ENCODE measurements around the gene PCLO. TPM values are rescaled to one million over a fixed set of nuclear protein-coding genes. Genes with fewer than 3 reads are reported as not detected.

PCLO gene
- polyA plus RNA-seq, 3 donors, result not detected

GRCh38 chr7:83119026-83119382, 43.7 kb downstream of the PCLO start:
- Histone ChIP-seq H3K4me3 (replicated peaks in 1 of 3; ENCODE audit: low read depth in 2 of 3, low read length in 3 of 3) (no peak overlapping the region), H2AFZ (ENCODE audit: insufficient read depth, low read depth, low read length, poor library complexity, severe bottlenecking) (no peak overlapping the region), H3K36me3 (replicated peaks in 1 of 2; ENCODE audit: control insufficient read depth in 1 of 2, insufficient read depth in 2 of 2, low read length in 2 of 2) (no peaks in the 10 kb centered on the region), H3K27ac (ENCODE audit: low read depth in 1 of 2, low read length in 2 of 2) (no peak overlapping the region), H4K20me1 (ENCODE audit: insufficient read depth, low read length) (no peaks in the 10 kb centered on the region), H3K79me2 (ENCODE audit: insufficient read depth, low read length) (no peaks in the 10 kb centered on the region), H3K4me1 (ENCODE audit: control insufficient read depth in 1 of 2, insufficient read depth in 2 of 2, low read length in 2 of 2) (no peaks in the 10 kb centered on the region), H3K4me2 (replicated peaks; ENCODE audit: extremely low read depth, low read length, poor library complexity, severe bottlenecking) (no peak overlapping the region), H3K27me3 (ENCODE audit: control insufficient read depth in 2 of 2, insufficient read depth in 2 of 2, low read length in 2 of 2) (no peaks in the 10 kb centered on the region), H3K9ac (ENCODE audit: insufficient read depth, low read length, poor library complexity, severe bottlenecking) (no peak overlapping the region), H3K9me3 (replicated peaks in 1 of 2; ENCODE audit: control insufficient read depth in 1 of 2, insufficient read depth in 1 of 2, low read length in 2 of 2) (peaks cover 16 to 22% of the 10 kb centered on the region in 2 donors)
- Mint-ChIP-seq H3K36me3 (no peaks in the 10 kb centered on the region), H3K4me3 (no peak overlapping the region), H3K9me3 (peaks cover 3 to 34% (median 16%) of the 10 kb centered on the region in 7 donors), H3K4me1 (no peaks in the 10 kb centered on the region), H3K27ac (no peak overlapping the region), H3K27me3 (ENCODE audit: low read depth in 3 of 3) (peaks cover 0 to 1% (median 1%) of the 10 kb centered on the region in 3 donors)
- no peak for DNase-seq
- no CpG with 5 or more reads among the region's 1 CpG for WGBS (ENCODE audit: insufficient coverage)
- no peak for TF ChIP-seq CTCF (IDR thresholded peaks at IDR 0.05)
- intact Hi-C loops (cut with micrococcal nuclease), result no loop called here

DNA sequence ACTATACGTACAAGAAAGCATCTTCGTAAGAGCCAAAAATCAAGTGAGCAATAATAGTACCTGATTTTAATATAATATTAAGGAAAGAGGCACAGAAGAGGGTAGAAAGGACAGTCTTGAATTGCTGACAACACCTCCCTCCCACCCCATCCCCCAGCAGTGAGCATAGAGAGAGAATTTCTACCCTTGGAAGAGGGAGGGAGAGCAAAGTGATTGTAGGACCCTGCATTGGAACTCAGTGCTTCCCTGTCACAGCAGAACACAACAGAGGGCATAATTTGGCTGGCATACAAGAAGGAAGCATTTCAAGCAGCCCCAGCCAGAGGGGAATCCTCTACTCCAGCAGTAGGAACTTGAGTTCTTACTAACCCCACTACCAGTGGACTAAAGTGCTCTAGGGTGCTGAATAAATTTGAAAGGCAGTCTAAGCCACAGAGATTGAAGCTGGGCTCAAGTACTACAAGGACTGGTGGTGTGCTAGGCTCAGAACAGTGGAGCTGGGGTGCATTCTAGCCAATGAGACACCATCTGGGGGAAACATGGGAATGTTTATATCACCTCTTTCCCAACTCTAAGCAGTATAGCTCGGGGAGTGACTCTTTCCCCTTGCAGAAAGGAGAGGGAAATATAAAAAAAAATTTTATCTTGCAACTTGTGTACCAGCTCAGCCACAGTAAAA, 44.2 kb downstream of the PCLO start:
- Histone ChIP-seq H3K27ac (ENCODE audit: low read depth in 1 of 2, low read length in 2 of 2) (no peak overlapping the region), H3K9ac (ENCODE audit: insufficient read depth, low read length, poor library complexity, severe bottlenecking) (no peak overlapping the region), H2AFZ (ENCODE audit: insufficient read depth, low read depth, low read length, poor library complexity, severe bottlenecking) (no peak overlapping the region), H3K9me3 (replicated peaks in 1 of 2; ENCODE audit: control insufficient read depth in 1 of 2, insufficient read depth in 1 of 2, low read length in 2 of 2) (peaks cover 16 to 22% of the 10 kb centered on the region in 2 donors), H3K4me3 (replicated peaks in 1 of 3; ENCODE audit: low read depth in 2 of 3, low read length in 3 of 3) (no peak overlapping the region), H3K27me3 (ENCODE audit: control insufficient read depth in 2 of 2, insufficient read depth in 2 of 2, low read length in 2 of 2) (no peaks in the 10 kb centered on the region), H3K4me1 (ENCODE audit: control insufficient read depth in 1 of 2, insufficient read depth in 2 of 2, low read length in 2 of 2) (no peaks in the 10 kb centered on the region), H3K79me2 (ENCODE audit: insufficient read depth, low read length) (no peaks in the 10 kb centered on the region), H3K36me3 (replicated peaks in 1 of 2; ENCODE audit: control insufficient read depth in 1 of 2, insufficient read depth in 2 of 2, low read length in 2 of 2) (no peaks in the 10 kb centered on the region), H4K20me1 (ENCODE audit: insufficient read depth, low read length) (no peaks in the 10 kb centered on the region), H3K4me2 (replicated peaks; ENCODE audit: extremely low read depth, low read length, poor library complexity, severe bottlenecking) (no peak overlapping the region)
- Mint-ChIP-seq H3K4me3 (no peak overlapping the region), H3K27ac (no peak overlapping the region), H3K27me3 (ENCODE audit: low read depth in 3 of 3) (peaks cover 0 to 1% (median 1%) of the 10 kb centered on the region in 3 donors), H3K9me3 (peaks cover 3 to 29% (median 11%) of the 10 kb centered on the region in 7 donors), H3K4me1 (no peaks in the 10 kb centered on the region), H3K36me3 (no peaks in the 10 kb centered on the region)
- WGBS (ENCODE audit: insufficient coverage), result no CpG with 5 or more reads among the region's 3 CpGs
- intact Hi-C loops (cut with micrococcal nuclease), result no loop called here
- DNase-seq, result no peak
- TF ChIP-seq CTCF (IDR thresholded peaks at IDR 0.05), result no peak
